ENCODE measurements around the gene CHIC2.
"Not testable (repeated sequence)": the region's sequence is repeated elsewhere in the genome, so short reads cannot be mapped to it uniquely, and the experiment has no call there.

Gene CHIC2

DNA sequence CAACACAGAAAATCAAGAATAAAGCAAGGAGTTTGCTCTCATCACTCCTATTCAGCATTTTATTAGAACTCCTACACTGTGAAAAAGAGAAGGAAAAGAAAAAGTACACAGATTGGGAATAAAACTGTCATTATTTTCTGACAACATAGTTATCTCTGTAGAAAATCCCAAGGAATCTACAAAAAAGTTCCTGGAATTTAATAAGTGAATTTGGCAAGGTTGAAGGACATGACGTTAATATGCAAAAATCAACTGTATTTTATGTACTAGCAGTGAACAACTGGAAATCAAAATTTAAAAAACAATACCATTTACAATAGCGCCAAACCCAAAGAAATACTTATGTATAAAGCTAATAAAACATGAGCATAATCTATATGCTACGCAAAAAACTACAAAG is 26.3 kb downstream of the CHIC2 start:
- TF ChIP-seq, protein P1, sequence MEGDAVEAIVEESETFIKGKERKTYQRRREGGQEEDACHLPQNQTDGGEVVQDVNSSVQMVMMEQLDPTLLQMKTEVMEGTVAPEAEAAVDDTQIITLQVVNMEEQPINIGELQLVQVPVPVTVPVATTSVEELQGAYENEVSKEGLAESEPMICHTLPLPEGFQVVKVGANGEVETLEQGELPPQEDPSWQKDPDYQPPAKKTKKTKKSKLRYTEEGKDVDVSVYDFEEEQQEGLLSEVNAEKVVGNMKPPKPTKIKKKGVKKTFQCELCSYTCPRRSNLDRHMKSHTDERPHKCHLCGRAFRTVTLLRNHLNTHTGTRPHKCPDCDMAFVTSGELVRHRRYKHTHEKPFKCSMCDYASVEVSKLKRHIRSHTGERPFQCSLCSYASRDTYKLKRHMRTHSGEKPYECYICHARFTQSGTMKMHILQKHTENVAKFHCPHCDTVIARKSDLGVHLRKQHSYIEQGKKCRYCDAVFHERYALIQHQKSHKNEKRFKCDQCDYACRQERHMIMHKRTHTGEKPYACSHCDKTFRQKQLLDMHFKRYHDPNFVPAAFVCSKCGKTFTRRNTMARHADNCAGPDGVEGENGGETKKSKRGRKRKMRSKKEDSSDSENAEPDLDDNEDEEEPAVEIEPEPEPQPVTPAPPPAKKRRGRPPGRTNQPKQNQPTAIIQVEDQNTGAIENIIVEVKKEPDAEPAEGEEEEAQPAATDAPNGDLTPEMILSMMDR (IDR thresholded peaks at IDR 0.05; ENCODE audit: insufficient read depth, low read length, poor library complexity, severe bottlenecking), result no peak
- Histone ChIP-seq H3K4me3 (replicated peaks; ENCODE audit: low read depth, low read length) (no peak overlapping the region), H3K36me3 (ENCODE audit: control insufficient read depth, insufficient read depth, low read length) (no peaks in the 10 kb centered on the region), H3K27me3 (replicated peaks; ENCODE audit: control insufficient read depth, insufficient read depth, low read length) (no peaks in the 10 kb centered on the region)
- no peak for DNase-seq (ENCODE audit: extremely low read depth, insufficient read length)

- no peak overlapping the region for H3K4me3 ChIP-seq (replicated peaks; ENCODE audit: low read depth, low read length)
- TF ChIP-seq, protein P1 (IDR thresholded peaks at IDR 0.05; ENCODE audit: insufficient read depth, low read length, poor library complexity, severe bottlenecking), result no peak
- H3K27me3 ChIP-seq (replicated peaks; ENCODE audit: control insufficient read depth, insufficient read depth, low read length), result no peaks in the 10 kb centered on the region
- no peak for DNase-seq (ENCODE audit: extremely low read depth, insufficient read length)
- H3K36me3 ChIP-seq (ENCODE audit: control insufficient read depth, insufficient read depth, low read length), result no peaks in the 10 kb centered on the region
These were observed 28.2 kb downstream of the CHIC2 start for GRCh38 chr4:54036184-54036583.

DNA sequence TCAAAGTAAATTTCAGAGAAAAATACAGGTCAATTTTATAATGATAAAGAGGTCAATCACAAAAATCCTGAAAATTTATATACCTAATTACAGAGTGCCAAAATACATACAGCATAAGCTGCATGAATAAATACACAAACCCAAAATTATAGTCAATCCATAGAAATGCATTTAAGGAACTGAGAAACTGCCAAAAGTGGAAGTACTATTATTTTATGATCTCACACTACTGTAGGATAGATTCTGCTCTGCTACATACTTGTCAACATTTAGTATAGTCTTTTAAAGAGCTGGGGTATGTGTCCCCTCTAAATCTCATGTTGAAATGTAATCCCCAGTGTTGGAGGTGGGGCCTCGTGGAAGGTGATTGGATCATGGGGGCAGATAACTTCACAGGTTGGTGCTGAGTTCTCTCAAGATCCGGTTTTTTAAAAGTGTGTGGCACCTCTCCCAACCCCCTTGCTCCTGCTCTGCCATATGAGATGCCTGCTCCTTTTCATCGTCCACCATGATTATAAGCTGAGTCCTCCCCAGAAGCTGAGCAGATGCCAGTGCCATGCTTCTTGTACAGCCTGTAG is 31.8 kb downstream of the CHIC2 start:
- H3K4me3 ChIP-seq (replicated peaks; ENCODE audit: low read depth, low read length), result no peak overlapping the region
- no peaks in the 10 kb centered on the region for H3K27me3 ChIP-seq (replicated peaks; ENCODE audit: control insufficient read depth, insufficient read depth, low read length)
- H3K36me3 ChIP-seq (ENCODE audit: control insufficient read depth, insufficient read depth, low read length), result no peaks in the 10 kb centered on the region
- TF ChIP-seq, protein P1 (IDR thresholded peaks at IDR 0.05; ENCODE audit: insufficient read depth, low read length, poor library complexity, severe bottlenecking), result no peak
- no peak for DNase-seq (ENCODE audit: extremely low read depth, insufficient read length)

DNA sequence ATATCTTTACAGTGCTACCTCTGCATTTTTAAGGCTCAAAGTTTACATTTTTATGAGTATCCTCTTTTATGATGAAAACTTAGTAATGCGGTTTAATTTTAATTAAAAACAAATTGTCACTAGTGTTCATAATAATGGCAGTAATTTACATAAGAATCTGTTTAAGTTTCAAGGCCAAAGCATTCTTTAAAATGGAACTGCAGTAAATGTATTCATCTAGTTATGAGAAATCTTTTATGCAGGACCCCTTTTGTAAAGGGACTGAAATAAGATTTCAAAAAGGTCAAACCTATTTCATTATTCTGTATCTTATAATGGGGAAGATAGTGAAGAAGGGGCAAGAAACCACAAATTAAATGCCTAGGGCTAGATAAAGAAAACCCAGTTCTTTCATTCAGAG is 37.1 kb downstream of the CHIC2 start:
- H3K4me3 ChIP-seq (replicated peaks; ENCODE audit: low read depth, low read length), result no peak overlapping the region
- H3K27me3 ChIP-seq (replicated peaks; ENCODE audit: control insufficient read depth, insufficient read depth, low read length), result no peaks in the 10 kb centered on the region
- H3K36me3 ChIP-seq (ENCODE audit: control insufficient read depth, insufficient read depth, low read length), result no peaks in the 10 kb centered on the region
- no peak for DNase-seq (ENCODE audit: extremely low read depth, insufficient read length)
- TF ChIP-seq, protein P1 (IDR thresholded peaks at IDR 0.05; ENCODE audit: insufficient read depth, low read length, poor library complexity, severe bottlenecking), result no peak

DNA sequence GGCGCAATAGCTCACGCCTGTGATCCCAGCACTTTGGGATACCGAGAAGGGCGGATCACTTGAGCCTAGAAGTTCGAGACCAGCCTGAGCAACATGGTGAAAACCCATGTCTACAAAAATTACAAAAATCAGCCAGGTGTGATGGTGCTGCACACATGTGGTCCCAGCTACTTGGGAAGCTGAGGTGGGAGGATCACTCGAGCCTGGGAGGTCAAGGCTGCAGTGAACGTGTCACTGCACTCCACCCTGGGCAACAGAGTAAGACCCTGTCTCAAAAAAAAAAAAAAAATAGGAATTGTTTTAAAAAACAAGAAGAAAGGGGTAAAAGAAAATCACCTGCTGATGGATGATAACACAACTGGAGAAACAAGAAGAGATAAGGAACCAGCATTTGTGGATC is 38.8 kb downstream of the CHIC2 start:
- TF ChIP-seq, protein P1 (IDR thresholded peaks at IDR 0.05; ENCODE audit: insufficient read depth, low read length, poor library complexity, severe bottlenecking), result no peak
- Histone ChIP-seq H3K4me3 (replicated peaks; ENCODE audit: low read depth, low read length) (no peak overlapping the region), H3K36me3 (ENCODE audit: control insufficient read depth, insufficient read depth, low read length) (no peaks in the 10 kb centered on the region), H3K27me3 (replicated peaks; ENCODE audit: control insufficient read depth, insufficient read depth, low read length) (no peaks in the 10 kb centered on the region)
- DNase-seq (ENCODE audit: extremely low read depth, insufficient read length), result no peak

- not testable (repeated sequence) for DNase-seq (ENCODE audit: extremely low read depth, insufficient read length); H3K36me3 ChIP-seq (ENCODE audit: control insufficient read depth, insufficient read depth, low read length); H3K27me3 ChIP-seq (replicated peaks; ENCODE audit: control insufficient read depth, insufficient read depth, low read length); H3K4me3 ChIP-seq (replicated peaks; ENCODE audit: low read depth, low read length)
These were observed 41.4 kb downstream of the CHIC2 start for GRCh38 chr4:54023019-54023418.
